ENCODE results near the gene SPTLC2. TPM values are rescaled to one million over a fixed set of nuclear protein-coding genes. Genes with fewer than 3 reads are reported as not detected.

SPTLC2 gene
- total RNA-seq, 1 experiment from 2014 or later: 32.6 TPM

- Mint-ChIP-seq H3K4me3 (no peak overlapping the region), H3K36me3 (ENCODE audit: insufficient read depth in 1 of 3, low read depth in 3 of 3) (peaks cover 9 to 12% (median 11%) of the 10 kb centered on the region in 3 experiments), H3K4me1 (peaks cover 17 to 19% of the 10 kb centered on the region in 2 experiments), H3K27ac (peak overlapping the region in 2 of 3 experiments; percentile 61 to 64; a peak in 2 of 7 replicates), H3K9me3 (peaks cover 2 to 11% of the 10 kb centered on the region in 2 experiments; a peak in 4 of 5 replicates), H3K27me3 (ENCODE audit: low read depth) (no peaks in the 10 kb centered on the region)
- Histone ChIP-seq H3K23me2 (ENCODE audit: insufficient read length, low read depth, low read length, poor library complexity, severe bottlenecking) (no peaks in the 10 kb centered on the region), H3K23ac (ENCODE audit: insufficient read length, low read depth, low read length) (no peak overlapping the region), H2BK5ac (ENCODE audit: insufficient read length, low read length) (no peak overlapping the region), H4K20me1 (ENCODE audit: control insufficient read depth, insufficient read depth, insufficient read length) (no peaks in the 10 kb centered on the region), H3K56ac (ENCODE audit: insufficient read length, low read depth, low read length) (no peak overlapping the region), H4K91ac (ENCODE audit: insufficient read length, low read depth, low read length) (no peak overlapping the region), H3K9ac (ENCODE audit: extremely low read depth, insufficient read length, low read length) (no peak overlapping the region), H2BK12ac (ENCODE audit: insufficient read length, low read depth, low read length) (no peak overlapping the region), H2AFZ (ENCODE audit: low read length) (no peak overlapping the region), H3K4me2 (ENCODE audit: insufficient read depth, insufficient read length, low read length) (no peak overlapping the region), H3K4ac (ENCODE audit: low read depth, low read length) (no peak overlapping the region), H2BK20ac (ENCODE audit: low read depth, low read length, poor library complexity, severe bottlenecking) (no peak overlapping the region), H3K27me3 (ENCODE audit: insufficient read depth, low read length) (no peaks in the 10 kb centered on the region), H3K14ac (ENCODE audit: insufficient read depth, low read length) (no peak overlapping the region), H4K8ac (replicated peaks; ENCODE audit: insufficient read length, low read depth, low read length) (no peak overlapping the region), H3K18ac (ENCODE audit: insufficient read length, low read depth, low read length) (no peak overlapping the region), H3K27ac (ENCODE audit: insufficient read length, low read depth, low read length) (no peak overlapping the region), H3T11ph (ENCODE audit: low read length) (no peak overlapping the region), H2BK120ac (ENCODE audit: low read depth, low read length, poor library complexity, severe bottlenecking) (no peak overlapping the region), H2AK5ac (ENCODE audit: insufficient read length, low read length) (no peak overlapping the region), H3K79me1 (ENCODE audit: insufficient read depth, low read depth, low read length, poor library complexity, severe bottlenecking) (peaks cover 9% of the 10 kb centered on the region), H2BK15ac (ENCODE audit: low read depth, low read length) (no peak overlapping the region), H3K9me3 (ENCODE audit: control insufficient read depth, low read depth, low read length) (peaks cover 5% of the 10 kb centered on the region), H3K4me1 (ENCODE audit: insufficient read depth, low read length) (no peaks in the 10 kb centered on the region), H3K79me2 (ENCODE audit: insufficient read depth, low read length) (peaks cover 14% of the 10 kb centered on the region; the same call in 1 of the 2 replicates), H4K5ac (ENCODE audit: insufficient read length, low read depth, low read length) (no peak overlapping the region)
- TF ChIP-seq, protein P1, sequence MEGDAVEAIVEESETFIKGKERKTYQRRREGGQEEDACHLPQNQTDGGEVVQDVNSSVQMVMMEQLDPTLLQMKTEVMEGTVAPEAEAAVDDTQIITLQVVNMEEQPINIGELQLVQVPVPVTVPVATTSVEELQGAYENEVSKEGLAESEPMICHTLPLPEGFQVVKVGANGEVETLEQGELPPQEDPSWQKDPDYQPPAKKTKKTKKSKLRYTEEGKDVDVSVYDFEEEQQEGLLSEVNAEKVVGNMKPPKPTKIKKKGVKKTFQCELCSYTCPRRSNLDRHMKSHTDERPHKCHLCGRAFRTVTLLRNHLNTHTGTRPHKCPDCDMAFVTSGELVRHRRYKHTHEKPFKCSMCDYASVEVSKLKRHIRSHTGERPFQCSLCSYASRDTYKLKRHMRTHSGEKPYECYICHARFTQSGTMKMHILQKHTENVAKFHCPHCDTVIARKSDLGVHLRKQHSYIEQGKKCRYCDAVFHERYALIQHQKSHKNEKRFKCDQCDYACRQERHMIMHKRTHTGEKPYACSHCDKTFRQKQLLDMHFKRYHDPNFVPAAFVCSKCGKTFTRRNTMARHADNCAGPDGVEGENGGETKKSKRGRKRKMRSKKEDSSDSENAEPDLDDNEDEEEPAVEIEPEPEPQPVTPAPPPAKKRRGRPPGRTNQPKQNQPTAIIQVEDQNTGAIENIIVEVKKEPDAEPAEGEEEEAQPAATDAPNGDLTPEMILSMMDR (conservative IDR thresholded peaks at IDR 0.05): no peak
- peak; percentile 34 for DNase-seq
- no CpG with 5 or more reads among the region's 9 CpGs for WGBS (ENCODE audit: extremely low coverage, insufficient read length, low lambda C conversion rate)
Observed at GRCh38 chr14:77607741-77608302, 8.6 kb downstream of the SPTLC2 start.
